Caco-2 (cell line): Measurements from ENCODE around the gene TSPAN9. TPM values are rescaled to one million over a fixed set of nuclear protein-coding genes. Genes with fewer than 3 reads are reported as not detected.

ENCODE experiments used
- BruUV-seq: library from RNA; stranded (reverse); fragments of 400-500 nt; replicated peaks from 2 replicates; lab custom pipeline; 2021; lab: Mats Ljungman, UMichigan
- CTCF ChIA-PET: fragments of 300-600 bp; sonication (Branson Sonifier 250); formaldehyde crosslinking; loops from one replicate; lab custom pipeline; 2022; ENCODE audit warnings: antibody characterized with exemption; lab: Charles Lee
- POLR2A ChIA-PET: fragments of 300-600 bp; sonication (Branson Sonifier 250); formaldehyde crosslinking; loops from one replicate; lab custom pipeline; 2022; ENCODE audit warnings: antibody characterized with exemption; lab: Charles Lee
- DNase-seq, 2 experiments: peaks; one replicate each; pipeline versions ENCODE4 v3.0.0 to v3.0.0-alpha.2; 2020 to 2022
- H3K27me3 ChIP-seq: replicated peaks from 2 replicates; pipeline ENCODE4 v1.6.0; 2011; ENCODE audit warnings: low read length; ENCODE audit not compliant: control insufficient read depth, insufficient read depth
- H3K36me3 ChIP-seq: 2 replicates; pipeline ENCODE4 v1.5.1; 2011; ENCODE audit warnings: low read length; ENCODE audit not compliant: control insufficient read depth, insufficient read depth
- H3K4me1 ChIP-seq: fragments of 250-450 bp; sonication (Bioruptor Pico); 2 replicates; pipeline ENCODE4 v1.5.1; 2020; ENCODE audit warnings: mild to moderate bottlenecking
- H3K4me3 ChIP-seq: 2 replicates; pipeline ENCODE4 v1.5.1; 2011; ENCODE audit warnings: low read depth, mild to moderate bottlenecking, control low read depth, low read length
- H3K9me3 ChIP-seq: fragments of 250-450 bp; sonication (Bioruptor Pico); 2 replicates; pipeline ENCODE4 v1.5.1; 2020; ENCODE audit warnings: mild to moderate bottlenecking, moderate library complexity
- H3K27ac Mint-ChIP-seq: one replicate; pipeline ENCODE4 v1.8.0; 2022; ENCODE audit warnings: mixed read lengths; ENCODE audit not compliant: unreplicated experiment
- H3K27me3 Mint-ChIP-seq: one replicate; pipeline ENCODE4 v1.8.0; 2022; ENCODE audit warnings: mixed read lengths; ENCODE audit not compliant: insufficient read depth, unreplicated experiment
- H3K36me3 Mint-ChIP-seq: one replicate; pipeline ENCODE4 v1.8.0; 2022; ENCODE audit warnings: mild to moderate bottlenecking, mixed read lengths; ENCODE audit not compliant: insufficient read depth, unreplicated experiment
- H3K4me1 Mint-ChIP-seq: one replicate; pipeline ENCODE4 v1.8.0; 2022; ENCODE audit warnings: low read depth, mixed read lengths; ENCODE audit not compliant: unreplicated experiment
- H3K4me3 Mint-ChIP-seq: one replicate; pipeline ENCODE4 v1.8.0; 2022; ENCODE audit warnings: mild to moderate bottlenecking, moderate library complexity, mixed read lengths; ENCODE audit not compliant: unreplicated experiment
- H3K9me3 Mint-ChIP-seq: one replicate; pipeline ENCODE4 v1.8.0; 2022; ENCODE audit warnings: mixed read lengths; ENCODE audit not compliant: unreplicated experiment
- intact Hi-C: fragments of 100-400 bp; cut with micrococcal nuclease; formaldehyde crosslinking; loops from one replicate; pipeline ENCODE4 v1.10.0; 2022; ENCODE audit not compliant: unreplicated experiment
- total RNA-seq: library from RNA; stranded (reverse); gene quantifications from 2 replicates; pipeline ENCODE4 v1.2.3, GENCODE V29; 2022
- TF ChIP-seq, protein P1 (sequence below), 2 experiments: fragments of 200-600 bp in 1 of 2; IDR thresholded peaks; 1 replicate in 1 of 2; 2 replicates in 1 of 2; pipeline versions ENCODE4 v1.5.1 to v1.8.0; 2011 to 2022; ENCODE audit warnings: antibody characterized with exemption in 1 of 2, control low read depth in 1 of 2, inconsistent platforms in 1 of 2, low read depth in 1 of 2, low read length in 1 of 2, mild to moderate bottlenecking in 1 of 2, moderate library complexity in 1 of 2; ENCODE audit not compliant: insufficient read depth in 1 of 2, severe bottlenecking in 1 of 2, unreplicated experiment in 1 of 2

The TSPAN9 gene
- total RNA-seq, 1 experiment from 2014 or later, result 49.1 TPM

DNA sequence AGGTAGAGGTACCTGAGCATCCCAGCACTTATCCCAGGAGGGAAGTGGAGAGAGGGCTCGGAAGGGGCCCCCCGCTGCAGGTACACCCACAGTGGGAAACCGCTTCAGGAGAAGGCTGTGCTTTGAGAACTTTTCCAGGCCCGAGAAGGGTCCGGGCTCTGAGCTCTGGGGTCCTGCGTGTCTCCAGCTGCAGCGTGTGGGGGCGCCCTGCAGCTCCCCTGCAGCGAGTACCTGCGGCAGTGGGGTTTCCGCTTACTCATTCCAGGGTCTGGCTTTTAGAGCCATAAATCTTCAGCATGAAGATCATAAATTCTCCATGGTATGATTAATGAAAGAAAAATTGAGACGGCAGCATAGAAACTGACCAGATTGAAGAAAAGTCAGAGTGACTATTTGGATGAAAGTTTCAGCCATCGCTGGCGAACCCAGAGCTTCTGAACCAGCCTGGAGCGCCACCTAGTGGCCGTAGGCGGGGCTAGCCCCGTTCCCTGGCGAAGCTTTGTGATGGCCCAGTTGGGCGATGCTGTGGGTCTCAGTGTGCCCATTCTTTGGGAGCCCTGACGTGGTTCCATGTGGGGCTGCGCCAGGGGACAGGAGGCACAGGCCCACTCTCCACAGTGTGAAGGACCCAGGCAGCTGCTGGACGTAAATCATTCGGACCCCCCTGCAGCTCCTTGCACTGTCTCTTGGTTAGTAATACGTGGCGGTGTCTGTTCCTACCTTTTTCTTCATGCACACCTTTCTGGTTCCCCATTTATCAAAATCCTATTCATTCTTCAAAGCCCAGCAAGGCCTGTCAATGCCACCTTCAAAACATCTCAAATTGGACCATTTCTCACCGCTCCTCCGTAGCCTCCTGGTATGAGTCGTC lies 198.2 kb downstream of the TSPAN9 start:
- DNase-seq, result peak; percentile 68 to 86
- no peak overlapping the region for H3K4me3 Mint-ChIP-seq
- H3K9me3 ChIP-seq, result no peaks in the 10 kb centered on the region
- no peaks in the 10 kb centered on the region for H3K36me3 ChIP-seq
- H3K4me1 Mint-ChIP-seq, result no peaks in the 10 kb centered on the region
- H3K27me3 Mint-ChIP-seq, result no peaks in the 10 kb centered on the region
- ChIA-PET POLR2A (no interaction called here), CTCF (interaction anchor here (0.6 to 5.4 kb wide), 34 partner anchors 9 to 241 kb away, joined by 3 to 49 read pairs (median 4); no protein-coding TSS in a partner anchor)
- H3K4me1 ChIP-seq, result no peaks in the 10 kb centered on the region
- BruUV-seq, result no TSS peak
- no peak overlapping the region for H3K4me3 ChIP-seq
- no peak overlapping the region for H3K27ac Mint-ChIP-seq
- no peaks in the 10 kb centered on the region for H3K36me3 Mint-ChIP-seq
- intact Hi-C loops, result loop anchor here (1.0 to 2.0 kb wide), 3 partner anchors 73 to 202 kb away; no protein-coding TSS in a partner anchor
- TF ChIP-seq, protein P1, sequence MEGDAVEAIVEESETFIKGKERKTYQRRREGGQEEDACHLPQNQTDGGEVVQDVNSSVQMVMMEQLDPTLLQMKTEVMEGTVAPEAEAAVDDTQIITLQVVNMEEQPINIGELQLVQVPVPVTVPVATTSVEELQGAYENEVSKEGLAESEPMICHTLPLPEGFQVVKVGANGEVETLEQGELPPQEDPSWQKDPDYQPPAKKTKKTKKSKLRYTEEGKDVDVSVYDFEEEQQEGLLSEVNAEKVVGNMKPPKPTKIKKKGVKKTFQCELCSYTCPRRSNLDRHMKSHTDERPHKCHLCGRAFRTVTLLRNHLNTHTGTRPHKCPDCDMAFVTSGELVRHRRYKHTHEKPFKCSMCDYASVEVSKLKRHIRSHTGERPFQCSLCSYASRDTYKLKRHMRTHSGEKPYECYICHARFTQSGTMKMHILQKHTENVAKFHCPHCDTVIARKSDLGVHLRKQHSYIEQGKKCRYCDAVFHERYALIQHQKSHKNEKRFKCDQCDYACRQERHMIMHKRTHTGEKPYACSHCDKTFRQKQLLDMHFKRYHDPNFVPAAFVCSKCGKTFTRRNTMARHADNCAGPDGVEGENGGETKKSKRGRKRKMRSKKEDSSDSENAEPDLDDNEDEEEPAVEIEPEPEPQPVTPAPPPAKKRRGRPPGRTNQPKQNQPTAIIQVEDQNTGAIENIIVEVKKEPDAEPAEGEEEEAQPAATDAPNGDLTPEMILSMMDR (IDR thresholded peaks at IDR 0.05; ENCODE audit: insufficient read depth in 1 of 2, low read depth in 1 of 2, low read length in 1 of 2, severe bottlenecking in 1 of 2, unreplicated experiment in 1 of 2), result peak; percentile 99
- H3K27me3 ChIP-seq, result no peaks in the 10 kb centered on the region
- no peaks in the 10 kb centered on the region for H3K9me3 Mint-ChIP-seq

DNA sequence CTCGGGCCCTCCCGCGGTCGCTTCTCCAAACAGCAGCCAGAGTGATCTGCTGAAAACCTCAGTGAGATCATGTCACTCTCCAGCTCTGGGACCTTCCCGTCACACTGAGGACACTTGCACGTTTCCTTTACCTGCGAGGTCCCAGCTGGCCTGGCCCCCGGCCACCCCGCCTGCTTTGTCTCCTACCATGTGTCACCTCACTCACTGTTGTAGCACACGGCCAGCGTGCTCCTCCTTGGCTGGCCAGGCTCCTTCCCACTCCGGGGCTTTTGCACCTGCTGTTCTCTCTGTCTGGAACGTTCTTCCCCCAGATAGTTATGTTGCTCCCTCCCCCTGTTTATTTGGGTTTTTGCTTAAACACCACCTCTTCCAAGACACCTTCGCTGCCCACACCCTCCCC lies 199.0 kb downstream of the TSPAN9 start:
- DNase-seq, result no peak
- intact Hi-C loops, result no loop called here
- H3K9me3 Mint-ChIP-seq, result no peaks in the 10 kb centered on the region
- H3K4me3 Mint-ChIP-seq, result no peak overlapping the region
- no peaks in the 10 kb centered on the region for H3K4me1 ChIP-seq
- TF ChIP-seq, protein P1 (IDR thresholded peaks at IDR 0.05; ENCODE audit: insufficient read depth in 1 of 2, low read depth in 1 of 2, low read length in 1 of 2, severe bottlenecking in 1 of 2, unreplicated experiment in 1 of 2), result no peak
- H3K9me3 ChIP-seq, result no peaks in the 10 kb centered on the region
- H3K4me3 ChIP-seq, result no peak overlapping the region
- no peaks in the 10 kb centered on the region for H3K27me3 ChIP-seq
- ChIA-PET CTCF (interaction anchor here (0.8 to 5.4 kb wide), 8 partner anchors 34 to 205 kb away, joined by 3 to 49 read pairs (median 7); no protein-coding TSS in a partner anchor), POLR2A (no interaction called here)
- H3K36me3 ChIP-seq, result no peaks in the 10 kb centered on the region
- BruUV-seq, result no TSS peak
- no peaks in the 10 kb centered on the region for H3K4me1 Mint-ChIP-seq
- no peak overlapping the region for H3K27ac Mint-ChIP-seq
- no peaks in the 10 kb centered on the region for H3K36me3 Mint-ChIP-seq
- no peaks in the 10 kb centered on the region for H3K27me3 Mint-ChIP-seq

DNA sequence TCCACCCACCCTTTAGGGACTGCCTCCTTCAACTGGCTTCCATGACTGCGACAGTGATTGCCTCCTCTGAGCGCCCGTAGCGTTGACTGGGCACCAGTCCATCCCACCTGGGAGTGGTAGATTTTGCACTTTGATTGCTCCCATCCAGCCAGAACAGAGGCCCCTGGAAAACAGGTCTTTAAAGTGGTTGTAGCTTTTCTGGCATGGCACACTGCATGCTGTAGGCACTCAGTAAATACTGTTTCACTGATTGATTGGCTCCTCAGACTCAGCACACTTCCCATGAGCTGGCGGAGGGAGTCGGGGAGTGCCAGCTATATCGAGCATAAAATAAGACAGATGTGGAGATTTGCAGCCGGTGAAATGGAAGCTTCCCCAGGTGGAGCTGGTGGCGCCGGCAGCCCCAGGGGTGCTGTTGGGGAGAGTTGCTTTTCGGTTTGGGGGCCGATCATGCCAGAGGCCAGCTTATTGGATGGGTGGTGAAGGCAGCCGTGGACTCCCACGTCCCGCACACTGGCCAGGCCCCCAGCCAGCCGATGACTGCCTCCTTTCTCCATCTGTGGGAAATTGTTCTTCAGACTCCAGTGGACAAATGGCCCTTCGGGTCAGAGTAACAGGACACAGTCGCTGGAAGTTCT lies 200.2 kb downstream of the TSPAN9 start:
- Histone ChIP-seq H3K27me3 (no peaks in the 10 kb centered on the region), H3K36me3 (peaks cover 1% of the 10 kb centered on the region; the same call in 1 of the 2 replicates), H3K4me3 (no peak overlapping the region), H3K4me1 (no peaks in the 10 kb centered on the region), H3K9me3 (no peaks in the 10 kb centered on the region)
- Mint-ChIP-seq H3K36me3 (no peaks in the 10 kb centered on the region), H3K27ac (no peak overlapping the region), H3K27me3 (no peaks in the 10 kb centered on the region), H3K4me3 (no peak overlapping the region), H3K9me3 (no peaks in the 10 kb centered on the region), H3K4me1 (no peaks in the 10 kb centered on the region)
- TF ChIP-seq, protein P1 (IDR thresholded peaks at IDR 0.05; ENCODE audit: insufficient read depth in 1 of 2, low read depth in 1 of 2, low read length in 1 of 2, severe bottlenecking in 1 of 2, unreplicated experiment in 1 of 2), result no peak
- BruUV-seq, result no TSS peak
- ChIA-PET POLR2A (no interaction called here), CTCF (interaction anchor here (1.0 to 5.4 kb wide), 2 partner anchors 137 to 143 kb away, joined by 3 to 49 read pairs; no protein-coding TSS in a partner anchor)
- intact Hi-C loops, result no loop called here
- no peak for DNase-seq
